GM12873 (cell line): ENCODE measurements around the gene GDF2.

Experiments
- TF ChIP-seq, protein P1 (sequence below): IDR thresholded peaks from 2 replicates; pipeline ENCODE4 v1.5.1; 2012; ENCODE audit warnings: low read depth, mild to moderate bottlenecking, moderate library complexity, low read length, control low read depth; ENCODE audit not compliant: insufficient read depth; ENCODE audit errors: missing control alignments

GDF2 gene

DNA sequence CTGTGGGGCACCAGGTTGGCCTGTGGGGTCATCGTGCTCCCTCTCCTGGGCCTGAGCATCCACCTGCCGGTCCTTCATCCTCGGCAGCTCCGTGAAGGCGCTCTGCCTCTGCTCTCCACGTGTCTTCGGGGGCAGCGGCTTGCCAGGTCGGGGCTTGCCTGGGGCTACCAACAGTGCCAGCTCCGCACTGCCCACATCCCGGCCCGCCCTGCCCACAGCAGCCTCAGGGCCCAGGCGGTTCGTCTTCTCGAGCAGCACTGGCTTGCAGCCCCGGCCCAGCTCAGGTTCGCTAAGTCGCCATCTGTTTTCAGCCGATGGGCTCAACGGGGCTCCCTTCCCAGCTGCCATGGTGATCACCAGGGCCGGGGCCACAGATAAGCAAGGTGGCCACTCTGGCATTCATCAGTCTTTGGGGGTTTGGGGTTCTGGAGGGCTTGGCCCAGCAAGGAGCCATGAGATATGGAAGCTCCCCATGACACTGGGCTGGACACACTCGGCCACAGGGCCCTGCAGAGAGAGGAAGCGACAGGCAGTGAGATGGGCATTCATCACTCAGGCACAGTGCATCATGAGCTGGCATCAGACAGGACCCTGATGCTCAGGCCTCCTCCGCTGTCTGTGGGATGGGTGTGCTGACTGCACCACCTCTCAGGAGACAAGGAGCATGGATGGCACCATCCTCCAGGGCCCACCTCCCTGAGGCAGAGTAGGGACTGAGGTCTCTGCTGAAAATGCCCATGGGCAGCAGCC is 46.4 kb downstream of the GDF2 start:
- TF ChIP-seq, protein P1, sequence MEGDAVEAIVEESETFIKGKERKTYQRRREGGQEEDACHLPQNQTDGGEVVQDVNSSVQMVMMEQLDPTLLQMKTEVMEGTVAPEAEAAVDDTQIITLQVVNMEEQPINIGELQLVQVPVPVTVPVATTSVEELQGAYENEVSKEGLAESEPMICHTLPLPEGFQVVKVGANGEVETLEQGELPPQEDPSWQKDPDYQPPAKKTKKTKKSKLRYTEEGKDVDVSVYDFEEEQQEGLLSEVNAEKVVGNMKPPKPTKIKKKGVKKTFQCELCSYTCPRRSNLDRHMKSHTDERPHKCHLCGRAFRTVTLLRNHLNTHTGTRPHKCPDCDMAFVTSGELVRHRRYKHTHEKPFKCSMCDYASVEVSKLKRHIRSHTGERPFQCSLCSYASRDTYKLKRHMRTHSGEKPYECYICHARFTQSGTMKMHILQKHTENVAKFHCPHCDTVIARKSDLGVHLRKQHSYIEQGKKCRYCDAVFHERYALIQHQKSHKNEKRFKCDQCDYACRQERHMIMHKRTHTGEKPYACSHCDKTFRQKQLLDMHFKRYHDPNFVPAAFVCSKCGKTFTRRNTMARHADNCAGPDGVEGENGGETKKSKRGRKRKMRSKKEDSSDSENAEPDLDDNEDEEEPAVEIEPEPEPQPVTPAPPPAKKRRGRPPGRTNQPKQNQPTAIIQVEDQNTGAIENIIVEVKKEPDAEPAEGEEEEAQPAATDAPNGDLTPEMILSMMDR, result no peak

DNA sequence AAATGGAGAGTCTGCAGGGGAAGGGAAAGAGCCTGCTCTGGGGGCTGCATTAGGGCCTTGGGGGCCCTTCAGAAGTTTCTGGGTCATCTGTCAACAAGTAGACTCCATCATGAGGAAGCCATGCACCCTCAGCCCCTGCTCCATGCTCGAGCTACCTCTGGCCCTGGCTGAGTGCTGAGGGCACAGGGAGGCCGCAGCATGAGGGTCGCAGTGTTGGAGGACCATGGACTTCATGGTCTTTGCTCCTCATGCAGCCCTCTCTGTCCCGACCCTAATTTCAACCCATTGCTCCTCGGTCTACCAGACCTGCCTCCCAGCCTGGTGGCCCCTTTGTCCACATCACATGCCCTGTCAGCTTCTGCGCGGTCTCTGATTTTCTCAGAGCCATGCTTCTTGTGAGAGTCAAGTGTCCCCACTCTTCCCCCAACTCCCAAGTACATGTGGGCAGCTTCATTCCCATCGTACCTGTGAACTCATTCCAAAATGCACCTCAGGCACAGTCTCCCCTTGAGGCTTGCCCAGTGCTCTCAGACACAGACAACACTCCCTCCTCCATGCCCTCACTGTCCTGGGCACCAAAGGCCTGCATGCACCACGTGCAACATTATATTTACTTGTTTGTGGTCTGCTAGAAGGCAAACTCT is 47.1 kb downstream of the GDF2 start:
- TF ChIP-seq, protein P1, result no peak

DNA sequence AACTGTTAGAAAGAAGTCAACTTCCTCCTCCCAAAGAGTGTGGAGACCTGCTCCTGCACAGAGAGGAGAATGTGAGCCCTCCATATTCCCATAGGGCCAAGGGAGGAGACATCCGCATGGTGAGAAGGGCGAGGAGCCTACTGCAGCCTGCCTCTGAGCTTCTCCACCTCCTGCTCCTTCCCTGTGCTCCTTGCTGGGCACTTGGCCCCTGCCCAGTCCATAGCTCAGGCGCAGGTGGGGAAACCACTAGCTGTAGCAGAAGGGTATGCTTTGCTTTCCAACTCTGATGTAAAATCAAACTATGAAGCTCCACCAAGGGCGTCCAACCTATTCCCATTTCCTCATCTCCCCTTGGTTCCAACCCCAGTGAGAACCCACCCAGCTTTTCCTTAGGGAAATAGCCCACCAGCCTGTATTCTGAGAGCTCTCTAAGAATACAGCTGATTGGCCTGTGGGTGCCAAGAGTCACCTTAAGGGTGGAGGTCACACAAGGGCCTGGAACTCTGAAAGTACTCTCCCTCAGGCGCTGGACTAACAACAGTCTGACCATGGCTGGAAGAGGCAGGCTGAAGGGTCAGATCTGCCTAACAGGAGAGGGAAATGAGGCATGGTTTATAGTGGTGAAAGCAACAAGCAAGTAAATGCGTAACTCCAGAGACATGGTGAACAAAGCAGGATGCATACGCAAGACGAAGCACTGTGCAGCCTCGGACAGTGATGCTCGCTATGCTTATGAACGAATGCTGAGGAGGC is 47.9 kb downstream of the GDF2 start:
- TF ChIP-seq, protein P1, result no peak

DNA sequence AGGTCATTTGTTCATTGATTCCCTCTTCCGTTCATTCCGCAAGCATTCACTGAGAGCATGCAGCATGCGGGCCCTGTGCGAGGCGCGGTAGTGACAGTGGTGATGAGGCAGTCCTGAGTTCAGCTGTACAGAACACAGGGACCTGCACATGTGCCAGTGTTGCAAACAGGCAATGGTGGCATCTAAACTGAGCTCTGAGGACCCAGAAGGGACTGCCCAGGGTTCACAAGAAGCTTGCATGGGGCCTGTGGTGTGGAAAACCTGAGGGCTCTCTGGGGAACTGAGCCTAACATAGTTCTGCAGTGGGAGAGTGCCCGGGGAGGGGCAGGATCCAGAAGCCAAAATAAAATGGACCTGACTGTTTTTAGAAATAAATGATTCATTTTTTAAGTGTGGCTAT is 48.6 kb downstream of the GDF2 start:
- TF ChIP-seq, protein P1, result no peak

DNA sequence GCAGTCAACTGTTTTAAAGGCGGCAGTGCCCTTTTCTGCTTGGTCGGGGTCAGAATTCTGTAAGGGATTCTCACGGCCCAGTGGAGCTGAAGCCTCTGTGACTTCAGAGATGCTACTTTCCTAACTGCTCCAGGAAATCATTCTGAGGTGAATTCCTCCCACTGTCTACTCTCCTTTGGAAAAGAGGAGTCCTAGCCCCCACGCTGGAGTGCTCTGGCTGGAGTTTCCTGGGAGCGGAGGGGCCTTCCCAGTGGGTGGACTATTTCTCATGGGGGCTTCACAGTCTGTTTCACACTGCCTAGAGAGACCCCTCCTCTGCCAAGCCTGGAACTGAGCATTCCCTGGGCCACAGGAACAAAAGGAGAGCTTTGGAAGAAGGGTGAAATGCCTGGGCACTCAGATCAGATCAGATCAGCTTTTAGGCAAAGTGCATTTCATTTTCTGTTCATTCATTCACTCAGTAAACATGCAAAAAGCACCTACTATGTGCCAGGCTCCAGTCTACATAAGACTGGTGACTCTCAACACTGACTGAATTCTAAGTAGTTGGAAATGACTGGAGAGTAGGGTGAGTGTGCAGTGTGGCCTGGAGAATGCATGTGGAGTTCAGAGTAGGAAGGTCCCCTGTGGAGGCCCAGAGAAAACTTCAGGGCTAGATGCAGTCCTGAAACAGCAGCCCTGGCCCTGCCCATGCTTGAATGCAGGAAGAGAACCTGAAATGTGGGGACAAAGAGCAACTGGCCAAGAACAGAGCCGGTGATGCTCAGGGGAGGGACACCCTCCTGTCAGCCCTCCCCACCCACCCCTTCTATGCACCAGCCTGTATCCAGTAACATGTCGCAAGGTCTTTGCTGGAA is 49.6 kb downstream of the GDF2 start:
- TF ChIP-seq, protein P1, result no peak

DNA sequence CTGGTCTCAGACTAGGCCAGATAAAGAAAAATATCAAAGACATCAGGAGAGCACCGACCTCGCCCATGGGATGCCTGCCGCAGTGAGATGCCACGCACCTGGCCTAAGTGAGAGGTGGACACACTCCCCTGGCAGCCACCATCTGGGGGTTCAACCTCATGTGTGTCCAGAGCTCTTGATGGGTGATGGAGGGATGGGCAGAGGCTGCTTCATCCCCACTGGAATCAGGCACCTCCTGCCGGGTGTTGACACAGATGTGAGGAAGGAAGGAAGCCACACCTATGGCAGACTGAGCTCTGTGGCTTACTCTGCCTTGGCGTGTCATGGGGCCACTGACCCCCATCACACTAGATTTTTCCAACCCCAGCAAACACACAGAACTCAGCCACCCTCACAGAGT is 50.5 kb downstream of the GDF2 start:
- TF ChIP-seq, protein P1, result no peak
